B cell (primary cell): ENCODE data around the gene BBS1.

Source experiments
- EZH2 ChIP-seq: IDR thresholded peaks from 2 replicates; pipeline ENCODE4 v1.6.1; 2012; ENCODE audit warnings: borderline replicate concordance, low read depth, mild to moderate bottlenecking, moderate library complexity, low read length; ENCODE audit not compliant: insufficient read depth, poor library complexity, severe bottlenecking
- TF ChIP-seq, protein P1 (sequence below): fragments of 200-600 bp; IDR thresholded peaks from one replicate; pipeline ENCODE4 v1.8.0; 2022; ENCODE audit warnings: antibody characterized with exemption, mild to moderate bottlenecking

DNA sequence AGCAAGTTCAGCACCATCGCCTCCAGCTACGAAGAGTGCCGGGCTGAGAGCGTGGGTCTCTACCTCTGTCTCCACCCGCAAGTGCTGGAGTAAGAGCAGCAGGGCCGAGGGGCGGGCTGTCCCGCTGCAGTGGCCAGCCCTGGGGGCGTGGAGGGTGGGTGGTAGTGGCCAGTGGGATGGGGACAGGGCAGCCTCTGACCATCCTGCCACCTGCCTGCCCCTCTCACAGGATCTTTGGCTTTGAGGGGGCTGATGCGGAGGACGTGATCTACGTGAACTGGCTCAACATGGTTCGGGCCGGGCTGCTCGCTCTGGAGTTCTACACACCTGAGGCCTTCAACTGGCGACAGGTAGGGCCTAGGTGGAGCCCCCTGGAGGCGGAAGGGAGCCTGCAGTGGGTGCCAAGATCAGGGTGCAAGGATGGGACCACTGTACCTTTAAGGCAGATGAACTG, 15.0 kb upstream of the BBS1 start:
- TF ChIP-seq, protein P1, sequence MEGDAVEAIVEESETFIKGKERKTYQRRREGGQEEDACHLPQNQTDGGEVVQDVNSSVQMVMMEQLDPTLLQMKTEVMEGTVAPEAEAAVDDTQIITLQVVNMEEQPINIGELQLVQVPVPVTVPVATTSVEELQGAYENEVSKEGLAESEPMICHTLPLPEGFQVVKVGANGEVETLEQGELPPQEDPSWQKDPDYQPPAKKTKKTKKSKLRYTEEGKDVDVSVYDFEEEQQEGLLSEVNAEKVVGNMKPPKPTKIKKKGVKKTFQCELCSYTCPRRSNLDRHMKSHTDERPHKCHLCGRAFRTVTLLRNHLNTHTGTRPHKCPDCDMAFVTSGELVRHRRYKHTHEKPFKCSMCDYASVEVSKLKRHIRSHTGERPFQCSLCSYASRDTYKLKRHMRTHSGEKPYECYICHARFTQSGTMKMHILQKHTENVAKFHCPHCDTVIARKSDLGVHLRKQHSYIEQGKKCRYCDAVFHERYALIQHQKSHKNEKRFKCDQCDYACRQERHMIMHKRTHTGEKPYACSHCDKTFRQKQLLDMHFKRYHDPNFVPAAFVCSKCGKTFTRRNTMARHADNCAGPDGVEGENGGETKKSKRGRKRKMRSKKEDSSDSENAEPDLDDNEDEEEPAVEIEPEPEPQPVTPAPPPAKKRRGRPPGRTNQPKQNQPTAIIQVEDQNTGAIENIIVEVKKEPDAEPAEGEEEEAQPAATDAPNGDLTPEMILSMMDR: no peak
- no peak for TF ChIP-seq EZH2
